IPS DF 6.9 (cell line): Measurements from ENCODE around the gene OR10H3.

Source experiments
- DNase-seq: peaks from one replicate; pipeline ENCODE4 v3.0.0-alpha.2; 2013; ENCODE audit warnings: low read depth, low spot score
- H3K27ac ChIP-seq: one replicate; pipeline ENCODE4 v1.5.1; 2013; ENCODE audit warnings: low read length, control low read depth
- H3K27me3 ChIP-seq: 2 replicates; pipeline ENCODE4 v1.6.1; 2013; ENCODE audit warnings: mild to moderate bottlenecking, low read length; ENCODE audit not compliant: control insufficient read depth, insufficient read depth
- H3K36me3 ChIP-seq: 2 replicates; pipeline ENCODE4 v1.6.1; 2013; ENCODE audit warnings: low read length; ENCODE audit not compliant: control insufficient read depth, insufficient read depth
- H3K4me1 ChIP-seq: 2 replicates; pipeline ENCODE4 v1.6.1; 2013; ENCODE audit warnings: low read length; ENCODE audit not compliant: control insufficient read depth, insufficient read depth
- H3K4me3 ChIP-seq: 2 replicates; pipeline ENCODE4 v1.5.1; 2013; ENCODE audit warnings: mild to moderate bottlenecking, low read length
- H3K9me3 ChIP-seq: 2 replicates; pipeline ENCODE4 v1.6.1; 2013; ENCODE audit warnings: low read length, inconsistent platforms; ENCODE audit not compliant: control insufficient read depth, insufficient read depth
- WGBS: extraction: QIAGEN DNeasy Blood & Tissue Kit; methylation state at CpG from one replicate; pipeline ENCODE4 v1.1.7; 2013; ENCODE audit warnings: mixed read lengths, missing lambda C conversion rate; ENCODE audit not compliant: insufficient read length, insufficient coverage; 5-methylcytosine and 5-hydroxymethylcytosine counted together

The OR10H3 gene

DNA sequence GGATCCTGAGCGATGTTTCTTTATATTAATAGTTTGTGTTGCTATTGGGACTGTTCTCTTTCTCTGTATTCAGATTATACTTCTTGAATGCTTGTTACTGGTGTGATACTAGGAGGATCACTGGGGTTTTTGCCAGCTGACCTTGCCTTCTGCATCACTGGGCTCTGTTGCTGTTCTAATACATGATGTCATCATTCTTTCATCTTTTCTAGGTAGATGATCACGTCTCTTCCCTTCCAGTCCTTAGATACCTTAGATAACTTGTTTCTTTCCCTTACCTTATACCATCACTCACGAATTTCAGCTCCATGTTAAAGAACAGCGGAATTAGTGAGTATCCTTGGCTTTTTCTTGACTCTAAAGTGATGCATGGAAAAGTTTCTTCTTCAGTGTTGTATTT is at the start of gene OR10H3:
TSS of gene OR10H3 (plus strand) at position 264 of the 400 bp plus-strand sequence. CDS start 3,408 bp downstream, outside the sequence.
- no peaks in the 10 kb centered on the region for H3K4me1 ChIP-seq
- no peak for DNase-seq
- H3K4me3 ChIP-seq: no peak within 1 kb of the TSS
- WGBS: no CpG with 5 or more reads among the region's 4 CpGs
- H3K9me3 ChIP-seq: peaks cover 11% of the 10 kb centered on the region
- no peaks in the 10 kb centered on the region for H3K27me3 ChIP-seq
- no peak within 1 kb of the TSS for H3K27ac ChIP-seq
- no peaks in the 10 kb centered on the region for H3K36me3 ChIP-seq

- no peak overlapping the region for H3K4me3 ChIP-seq
- no peak for DNase-seq
- no peaks in the 10 kb centered on the region for H3K36me3 ChIP-seq
- H3K4me1 ChIP-seq: no peaks in the 10 kb centered on the region; the same call in 1 of the 2 replicates
- no peaks in the 10 kb centered on the region for H3K27me3 ChIP-seq
- no CpG with 5 or more reads among the region's 19 CpGs for WGBS
- H3K27ac ChIP-seq: no peak overlapping the region
- peaks cover 19% of the 10 kb centered on the region for H3K9me3 ChIP-seq
Observed at GRCh38 chr19:15696654-15697194, 41.1 kb upstream of the OR10H3 start.

DNA sequence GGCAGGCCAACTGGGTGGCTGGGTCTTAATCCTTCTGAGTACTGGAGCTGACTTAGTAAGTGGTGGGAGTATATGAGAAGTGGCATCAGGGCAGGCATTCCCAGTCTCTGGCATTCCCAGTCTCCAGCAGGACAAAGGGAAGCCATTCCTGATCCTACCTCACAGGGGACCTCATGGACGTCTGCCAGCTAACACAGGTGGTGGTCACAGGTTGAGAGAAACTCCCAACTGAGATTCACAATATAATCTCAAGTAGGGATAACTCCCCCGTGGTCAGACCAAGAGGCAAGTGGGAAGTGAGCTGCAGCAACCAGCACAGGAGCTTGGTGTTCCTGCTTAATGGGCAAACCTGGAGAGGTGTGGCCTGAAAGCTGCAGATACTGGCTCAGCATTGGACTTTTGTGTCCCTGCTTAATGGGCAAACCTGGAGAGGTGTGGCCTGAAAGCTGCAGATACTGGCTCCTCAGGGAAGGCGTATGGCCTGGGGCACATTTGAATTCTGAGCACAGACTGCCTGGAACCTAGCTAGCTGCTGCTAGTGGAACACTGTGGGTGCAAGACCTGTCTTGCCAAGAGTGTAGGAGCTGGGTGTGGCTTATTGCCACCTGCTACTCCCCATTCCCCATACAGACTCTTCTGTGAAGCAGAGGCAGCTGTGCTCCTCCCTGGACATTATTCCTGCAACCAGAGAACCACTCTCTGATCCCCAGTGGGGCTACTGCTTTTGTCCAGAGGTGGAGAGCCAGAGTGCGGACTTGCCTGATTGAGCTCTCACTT is 35.8 kb upstream of the OR10H3 start:
- H3K4me1 ChIP-seq: no peaks in the 10 kb centered on the region
- H3K36me3 ChIP-seq: no peaks in the 10 kb centered on the region
- H3K27me3 ChIP-seq: no peaks in the 10 kb centered on the region
- H3K9me3 ChIP-seq: peaks cover 14% of the 10 kb centered on the region
- no peak for DNase-seq
- H3K27ac ChIP-seq: no peak overlapping the region
- no peak overlapping the region for H3K4me3 ChIP-seq
- WGBS: no CpG with 5 or more reads among the region's 4 CpGs

DNA sequence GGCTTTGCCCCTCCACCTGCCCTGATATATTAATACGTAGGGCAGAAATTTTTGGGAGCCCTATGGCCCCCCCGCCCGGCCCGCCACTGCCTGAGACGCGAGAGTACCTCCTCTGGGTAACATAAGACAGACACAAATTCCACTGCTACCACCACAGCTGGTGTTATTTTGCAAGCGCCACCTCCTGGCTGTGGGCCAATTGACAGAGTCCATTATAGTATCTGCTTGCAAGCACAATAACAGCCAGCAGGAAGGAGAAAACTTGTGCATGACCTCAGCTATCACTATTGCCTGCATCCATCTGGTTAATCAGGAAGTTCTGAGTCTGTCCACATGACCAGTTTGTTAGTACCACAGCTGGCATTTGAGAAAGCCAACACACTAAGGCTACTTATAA is 35.3 kb upstream of the OR10H3 start:
- H3K36me3 ChIP-seq: no peaks in the 10 kb centered on the region
- H3K27ac ChIP-seq: no peak overlapping the region
- H3K4me1 ChIP-seq: no peaks in the 10 kb centered on the region
- DNase-seq: no peak
- H3K27me3 ChIP-seq: no peaks in the 10 kb centered on the region
- no peak overlapping the region for H3K4me3 ChIP-seq
- H3K9me3 ChIP-seq: peaks cover 10% of the 10 kb centered on the region
- no CpG with 5 or more reads among the region's 7 CpGs for whole genome bisulfite sequencing

- H3K4me3 ChIP-seq: no peak overlapping the region
- H3K9me3 ChIP-seq: peaks cover 17% of the 10 kb centered on the region
- no peak for DNase-seq
- H3K36me3 ChIP-seq: no peaks in the 10 kb centered on the region
- no peak overlapping the region for H3K27ac ChIP-seq
- H3K4me1 ChIP-seq: no peaks in the 10 kb centered on the region
- H3K27me3 ChIP-seq: no peaks in the 10 kb centered on the region
- no CpG with 5 or more reads among the region's 3 CpGs for WGBS
Observed at GRCh38 chr19:15714638-15715037, 23.1 kb upstream of the OR10H3 start.

- WGBS: no CpG with 5 or more reads among the region's 1 CpG
- H3K27me3 ChIP-seq: no peaks in the 10 kb centered on the region
- no peaks in the 10 kb centered on the region for H3K4me1 ChIP-seq
- no peaks in the 10 kb centered on the region for H3K36me3 ChIP-seq
- H3K9me3 ChIP-seq: peaks cover 18% of the 10 kb centered on the region
- H3K4me3 ChIP-seq: no peak overlapping the region
- no peak for DNase-seq
- no peak overlapping the region for H3K27ac ChIP-seq
Observed at GRCh38 chr19:15715642-15716041, 22.1 kb upstream of the OR10H3 start.

DNA sequence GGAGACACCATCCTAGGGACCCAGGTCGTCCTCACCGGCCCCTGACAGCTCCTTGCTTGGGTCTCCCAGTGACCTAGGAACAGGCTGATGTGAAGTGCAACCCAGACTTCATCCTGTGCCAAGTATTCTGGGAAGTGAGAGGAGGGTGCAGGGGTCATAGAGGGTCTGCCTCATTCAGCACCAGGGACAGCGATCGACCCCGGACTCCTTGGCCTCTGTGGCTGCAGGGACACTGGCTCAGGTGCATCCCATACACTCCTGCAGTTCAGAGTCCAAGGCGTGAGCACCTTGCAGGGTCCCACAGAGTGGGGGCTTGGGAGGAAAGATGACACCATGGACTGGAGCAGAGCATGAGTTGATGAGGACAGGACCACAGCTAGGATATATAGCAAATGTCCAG is 20.0 kb upstream of the OR10H3 start:
- no CpG with 5 or more reads among the region's 6 CpGs for WGBS
- H3K9me3 ChIP-seq: peaks cover 25% of the 10 kb centered on the region
- no peaks in the 10 kb centered on the region for H3K36me3 ChIP-seq
- H3K27ac ChIP-seq: no peak overlapping the region
- H3K27me3 ChIP-seq: no peaks in the 10 kb centered on the region
- H3K4me1 ChIP-seq: no peaks in the 10 kb centered on the region
- H3K4me3 ChIP-seq: no peak overlapping the region
- no peak for DNase-seq

GRCh38 chr19:15721268-15721667 is 16.5 kb upstream of the OR10H3 start:
- Histone ChIP-seq H3K27me3 (no peaks in the 10 kb centered on the region), H3K36me3 (no peaks in the 10 kb centered on the region), H3K27ac (no peak overlapping the region), H3K4me1 (no peaks in the 10 kb centered on the region), H3K4me3 (no peak overlapping the region), H3K9me3 (peaks cover 27% of the 10 kb centered on the region)
- WGBS: no CpG with 5 or more reads among the region's 1 CpG
- DNase-seq: no peak

DNA sequence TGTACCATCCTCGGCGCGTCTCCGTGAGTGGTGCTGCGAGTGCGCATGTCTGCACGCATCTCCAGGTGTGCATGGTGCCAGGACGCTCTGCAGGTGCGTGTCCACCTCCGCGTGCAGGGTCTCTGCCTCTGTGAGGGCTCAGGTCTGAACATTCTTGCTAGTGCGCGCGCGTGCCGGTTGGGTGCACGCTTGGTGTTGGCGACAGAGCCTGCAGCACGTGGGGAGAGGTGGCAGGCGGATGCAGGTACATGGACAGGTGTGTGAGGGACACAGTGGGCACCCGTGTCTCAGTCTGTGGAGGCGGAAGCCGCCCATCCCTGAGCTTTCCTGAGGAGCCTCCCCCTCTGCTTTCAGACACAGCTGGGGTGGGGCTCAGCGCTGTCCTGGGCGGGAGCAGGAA is 14.8 kb upstream of the OR10H3 start:
- no peak overlapping the region for H3K4me3 ChIP-seq
- WGBS: no CpG with 5 or more reads among the region's 25 CpGs
- no peaks in the 10 kb centered on the region for H3K36me3 ChIP-seq
- no peak for DNase-seq
- H3K27ac ChIP-seq: no peak overlapping the region
- H3K27me3 ChIP-seq: no peaks in the 10 kb centered on the region
- H3K4me1 ChIP-seq: no peaks in the 10 kb centered on the region
- H3K9me3 ChIP-seq: peaks cover 23% of the 10 kb centered on the region

DNA sequence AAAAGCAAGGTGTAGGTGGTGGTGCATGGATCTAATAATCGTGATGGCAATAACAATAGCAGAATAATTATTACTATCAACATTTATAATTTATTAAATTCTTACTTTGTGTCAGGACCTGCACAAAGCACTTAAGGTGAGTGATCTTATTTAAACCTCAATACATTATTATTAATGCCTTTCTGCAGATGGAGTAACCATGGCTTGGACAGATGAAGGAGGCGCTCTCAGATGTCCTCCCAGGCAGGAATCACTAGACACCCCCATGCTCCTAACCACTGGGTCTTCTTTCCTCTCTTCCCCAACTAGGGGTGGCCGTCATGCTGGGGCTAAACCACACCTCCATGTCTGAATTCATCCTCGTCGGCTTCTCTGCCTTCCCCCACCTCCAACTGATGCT is 10.1 kb upstream of the OR10H3 start, which contains the start of gene OR10H2:
TSS of gene OR10H2 (plus strand) at position 301 of the 400 bp plus-strand sequence. CDS start at position 321, 20 bp downstream.
- H3K27ac ChIP-seq: no peak within 1 kb of the TSS
- H3K4me3 ChIP-seq: no peak within 1 kb of the TSS
- no CpG with 5 or more reads among the region's 5 CpGs for WGBS
- no peaks in the 10 kb centered on the region for H3K27me3 ChIP-seq
- peaks cover 23% of the 10 kb centered on the region for H3K9me3 ChIP-seq
- no peaks in the 10 kb centered on the region for H3K36me3 ChIP-seq
- DNase-seq: no peak
- no peaks in the 10 kb centered on the region for H3K4me1 ChIP-seq

DNA sequence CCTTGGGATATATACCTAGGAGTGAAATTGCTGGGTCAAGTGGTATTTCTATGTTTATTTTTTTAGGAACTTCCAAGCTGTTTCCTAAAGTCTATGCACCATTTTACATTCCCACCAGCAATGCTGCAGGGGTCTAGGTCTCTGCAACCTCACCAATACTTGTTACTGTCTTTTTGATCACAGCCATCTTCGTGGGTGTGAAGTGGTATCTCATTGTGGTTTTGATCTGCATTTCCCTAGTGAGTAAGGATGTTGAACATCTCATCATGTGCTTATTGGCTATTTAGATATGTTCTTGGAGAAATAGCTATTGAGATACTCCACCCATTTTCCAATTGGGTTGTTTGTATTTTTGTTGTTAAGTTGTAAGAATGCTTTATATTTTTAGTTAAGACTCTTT is 7.2 kb upstream of the OR10H3 start:
- Histone ChIP-seq H3K27ac (no peak overlapping the region), H3K36me3 (no peaks in the 10 kb centered on the region), H3K9me3 (peaks cover 23% of the 10 kb centered on the region), H3K4me1 (no peaks in the 10 kb centered on the region), H3K27me3 (no peaks in the 10 kb centered on the region), H3K4me3 (no peak overlapping the region)
- no CpG with 5 or more reads among the region's 1 CpG for WGBS
- DNase-seq: no peak
